HG03095 (cell line): ENCODE results near the gene ADAMTSL2.
"Not testable (repeated sequence)": the region's sequence is repeated elsewhere in the genome, so short reads cannot be mapped to it uniquely, and the experiment has no call there.

ENCODE experiments used
- ATAC-seq: cut with Tn5 transposase; IDR thresholded peaks from one replicate; pipeline ENCODE4 v1.9.1; 2021; ENCODE audit warnings: moderate library complexity; ENCODE audit not compliant: unreplicated experiment

ADAMTSL2 gene

DNA sequence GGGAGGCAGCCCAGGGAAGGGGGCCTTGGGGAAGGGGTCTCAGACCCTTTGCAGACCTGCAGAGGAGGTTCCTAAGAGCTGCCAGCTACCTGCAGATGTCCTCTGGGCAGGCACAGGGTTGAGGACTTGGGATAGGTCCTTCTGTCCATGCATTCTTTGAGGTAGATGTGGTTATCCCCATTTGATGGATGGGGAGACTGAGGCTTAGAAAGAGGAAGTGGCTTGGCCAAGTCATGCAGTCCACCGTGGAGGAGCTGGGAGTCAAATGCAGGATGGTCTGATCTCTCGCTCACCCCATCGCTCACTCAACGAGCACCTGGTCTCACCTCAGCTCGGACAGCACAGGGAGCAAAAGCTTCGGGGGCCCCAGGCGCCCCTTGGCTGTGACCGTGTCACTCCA, 20.2 kb downstream of the ADAMTSL2 start:
- ATAC-seq, result no peak

DNA sequence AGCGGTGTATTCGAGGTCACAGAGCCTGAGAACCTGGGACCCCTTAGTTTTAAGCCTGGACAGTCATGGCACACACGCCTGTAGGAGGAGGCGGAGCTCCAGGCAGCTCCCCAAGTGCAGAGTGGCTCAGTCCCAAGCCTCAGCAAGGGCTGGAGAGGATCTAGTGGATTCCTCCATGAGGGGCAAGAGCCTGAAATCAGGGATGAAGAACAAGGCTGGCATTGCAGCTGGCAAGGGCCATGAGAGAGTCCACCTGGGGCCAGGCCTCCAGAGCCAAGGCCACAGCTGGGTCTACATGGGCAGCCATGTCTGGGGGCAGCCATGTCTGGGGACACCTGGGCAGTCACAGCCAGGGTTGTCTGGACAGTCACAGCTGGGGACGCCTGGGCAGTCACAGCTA, 21.9 kb downstream of the ADAMTSL2 start:
- ATAC-seq, result no peak

DNA sequence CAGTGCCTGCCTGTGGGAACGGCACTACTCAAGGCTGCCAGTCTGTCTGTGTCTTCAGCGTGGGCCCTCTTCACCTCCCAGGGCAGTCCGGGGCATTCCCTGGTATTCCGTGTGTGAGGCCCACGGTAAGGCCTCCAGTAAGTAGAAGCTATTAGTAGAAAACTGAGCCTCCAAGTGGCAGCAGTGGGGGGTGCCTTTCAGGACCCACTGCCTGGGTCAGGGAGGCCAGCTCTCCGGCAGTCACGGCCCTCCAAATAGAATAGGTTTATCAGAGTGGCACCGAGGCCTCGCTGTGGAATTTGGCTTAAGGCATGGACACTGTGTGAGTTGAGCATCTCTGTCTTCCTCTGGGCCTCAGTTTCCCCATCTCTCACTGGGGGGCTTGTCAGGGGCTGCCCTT, 23.1 kb downstream of the ADAMTSL2 start:
- no peak for ATAC-seq

DNA sequence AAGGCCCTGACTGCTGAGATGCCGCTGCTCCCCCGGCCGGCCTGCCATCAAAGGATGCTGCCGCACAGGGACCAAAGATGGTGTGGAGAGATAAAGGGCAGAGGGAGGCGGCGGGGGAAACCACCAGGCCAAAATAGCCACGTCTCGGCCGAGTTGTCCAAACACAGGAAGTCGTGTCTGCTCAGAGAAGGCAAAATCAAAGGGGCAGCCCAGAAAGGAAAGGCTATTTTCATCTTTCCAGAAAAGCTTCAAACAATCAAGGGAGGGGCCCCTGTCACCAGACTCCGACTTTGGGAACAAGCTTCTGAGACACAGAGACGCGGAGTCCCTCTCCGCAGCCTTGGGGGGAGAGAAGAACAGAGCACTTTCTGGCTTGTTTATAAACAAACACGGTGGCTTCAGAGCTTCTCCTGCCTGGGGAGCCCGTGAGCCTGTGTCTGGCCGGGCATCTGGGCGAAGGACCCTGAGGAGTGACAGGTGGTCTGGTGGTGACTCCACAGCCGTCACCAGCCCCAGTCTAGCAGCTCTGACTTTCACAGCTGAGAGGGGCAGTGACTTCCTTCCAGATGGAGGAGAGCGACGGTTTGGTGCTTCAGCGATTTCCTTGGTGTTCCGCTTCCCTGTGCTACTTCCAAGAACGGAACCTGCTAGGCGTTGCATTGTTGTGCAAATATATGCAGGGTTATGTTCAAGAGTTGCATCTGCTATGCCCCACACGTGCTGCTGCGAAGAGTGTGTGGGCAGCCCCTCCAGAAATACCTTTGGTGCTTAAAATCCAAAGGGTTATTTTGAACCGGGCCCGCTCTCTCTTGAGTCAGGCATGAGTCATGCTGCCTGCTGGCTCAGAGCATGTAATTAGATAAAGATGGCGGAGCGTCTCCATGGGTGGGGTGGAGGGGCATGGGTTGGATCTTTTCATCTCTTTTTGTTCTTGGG, 24.0 kb downstream of the ADAMTSL2 start:
- no peak for ATAC-seq

DNA sequence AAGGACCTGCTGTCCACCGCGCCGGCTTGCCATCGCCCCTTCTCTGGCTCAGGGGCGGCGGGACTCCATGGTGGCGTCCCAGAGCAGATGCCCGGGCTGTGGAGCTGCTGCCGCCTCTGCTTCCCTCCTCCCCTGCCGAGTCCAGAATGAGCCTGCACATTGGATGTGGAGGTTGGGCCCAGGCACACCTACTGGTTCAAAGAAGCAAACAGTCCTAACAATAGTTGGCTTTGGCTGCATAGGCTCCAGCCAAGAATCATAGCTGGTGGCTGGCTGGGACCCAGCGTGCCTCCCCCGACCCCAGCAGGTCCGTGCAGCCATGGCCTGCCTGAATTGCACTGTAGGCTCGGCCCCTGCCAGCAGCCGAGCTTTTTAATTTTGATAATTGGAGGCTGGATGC, 25.8 kb downstream of the ADAMTSL2 start:
- ATAC-seq, result no peak

- no peak for ATAC-seq
These were observed 26.4 kb downstream of the ADAMTSL2 start for GRCh38 chr9:133560944-133561343.

- ATAC-seq, result no peak
These were observed 27.6 kb downstream of the ADAMTSL2 start for GRCh38 chr9:133561976-133562554.

DNA sequence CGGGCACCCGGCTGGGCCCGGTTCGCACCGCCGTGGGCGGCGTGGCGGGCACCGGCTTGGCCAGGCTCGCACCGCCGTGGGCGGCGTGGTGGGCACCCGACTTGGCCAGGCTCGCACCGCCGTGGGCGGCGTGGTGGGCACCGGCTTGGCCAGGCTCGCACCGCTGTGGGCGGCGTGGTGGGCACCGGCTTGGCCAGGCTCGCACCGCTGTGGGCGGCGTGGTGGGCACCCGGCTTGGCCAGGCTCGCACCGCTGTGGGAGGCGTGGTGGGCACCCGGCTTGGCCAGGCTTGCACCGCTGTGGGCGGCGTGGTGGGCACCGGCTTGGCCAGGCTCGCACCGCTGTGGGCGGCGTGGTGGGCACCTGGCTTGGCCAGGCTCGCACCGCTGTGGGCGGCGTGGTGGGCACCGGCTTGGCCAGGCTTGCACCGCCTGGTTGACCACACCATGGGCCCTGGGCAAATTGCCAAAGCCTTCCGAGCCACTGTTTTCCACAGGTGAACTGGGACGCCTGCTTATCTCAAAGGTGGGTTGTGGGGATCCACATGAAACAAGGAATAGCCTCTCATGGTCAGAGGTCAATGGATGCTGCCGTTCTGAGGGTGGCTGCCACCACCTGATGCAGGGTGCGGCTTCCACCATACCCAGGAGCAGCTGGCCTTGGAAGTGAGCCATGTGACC, 28.2 kb downstream of the ADAMTSL2 start:
- no peak for ATAC-seq

- ATAC-seq, result no peak
These were observed 28.8 kb downstream of the ADAMTSL2 start for GRCh38 chr9:133563291-133563796.

DNA sequence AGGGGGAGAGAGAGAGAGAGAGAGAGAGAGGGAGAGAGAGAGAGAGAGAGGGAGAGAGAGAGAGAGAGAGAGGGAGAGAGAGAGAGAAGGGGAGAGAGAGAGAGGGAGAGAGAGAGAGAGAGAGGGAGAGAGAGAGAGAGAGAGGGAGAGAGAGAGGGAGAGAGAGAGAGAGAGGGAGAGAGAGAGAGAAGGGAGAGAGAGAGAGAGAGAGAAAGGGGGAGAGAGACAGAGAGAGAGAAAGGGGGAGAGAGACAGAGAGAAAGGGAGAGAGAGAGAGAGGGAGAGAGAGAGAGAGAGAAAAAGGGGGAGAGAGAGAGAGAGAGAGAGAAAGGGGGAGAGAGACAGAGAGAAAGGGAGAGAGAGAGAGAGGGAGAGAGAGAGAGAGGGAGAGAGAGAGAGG, 29.3 kb downstream of the ADAMTSL2 start:
- ATAC-seq, result not testable (repeated sequence)

- ATAC-seq, result no peak
These were observed 30.1 kb downstream of the ADAMTSL2 start for GRCh38 chr9:133564451-133565116.

DNA sequence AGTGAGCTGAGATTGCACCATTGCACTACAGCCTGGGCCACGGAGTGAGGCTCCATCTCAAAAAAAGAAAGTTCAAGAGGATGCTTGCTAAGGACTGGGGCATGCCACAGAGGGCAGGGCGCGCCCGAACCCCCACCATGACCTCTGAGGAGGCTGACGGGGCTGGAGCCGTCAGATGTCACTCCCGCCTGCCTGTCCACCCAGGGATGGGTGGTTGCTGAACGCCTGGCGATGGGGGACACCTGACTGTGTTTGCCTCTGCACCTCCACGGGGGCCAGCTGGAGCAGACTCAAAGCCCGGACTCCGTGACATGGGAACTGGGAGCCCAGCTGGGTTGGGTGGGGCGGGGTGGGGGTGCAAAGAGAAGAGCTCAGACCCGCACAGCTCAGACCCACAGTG, 31.9 kb downstream of the ADAMTSL2 start:
- no peak for ATAC-seq

- ATAC-seq, result no peak
These were observed 32.3 kb downstream of the ADAMTSL2 start for GRCh38 chr9:133566817-133567216.

GRCh38 chr9:133568186-133568585, 33.7 kb downstream of the ADAMTSL2 start:
- ATAC-seq, result no peak

DNA sequence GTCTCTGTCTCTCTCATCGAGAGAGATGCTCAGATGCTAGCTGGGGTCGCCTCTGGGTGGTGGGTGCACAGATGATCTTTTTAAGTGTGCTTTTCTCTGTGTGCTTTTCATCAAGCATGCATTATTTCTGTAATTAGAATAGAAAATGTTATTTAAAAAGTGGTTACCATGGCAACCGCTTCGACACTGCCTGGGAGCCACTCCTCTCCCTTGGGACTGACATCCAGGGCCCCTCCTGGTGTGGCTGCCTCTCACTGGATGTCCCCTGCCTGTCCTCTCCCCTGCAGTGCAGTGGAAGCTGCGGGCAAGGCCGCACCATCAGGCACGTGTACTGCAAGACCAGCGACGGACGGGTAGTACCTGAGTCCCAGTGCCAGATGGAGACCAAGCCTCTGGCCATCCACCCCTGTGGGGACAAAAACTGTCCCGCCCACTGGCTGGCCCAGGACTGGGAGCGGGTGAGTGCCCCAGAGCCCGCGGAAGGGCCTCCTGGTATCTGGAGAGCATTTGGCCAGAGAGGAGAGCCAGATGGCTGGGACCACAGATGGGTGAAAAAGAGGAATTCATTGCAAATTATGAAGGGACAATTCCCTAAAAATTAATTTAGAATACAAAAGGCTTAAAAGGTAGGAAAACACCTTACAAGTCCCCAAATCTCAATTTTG, 34.7 kb downstream of the ADAMTSL2 start:
- ATAC-seq, result no peak

- ATAC-seq, result no peak
These were observed 35.6 kb downstream of the ADAMTSL2 start for GRCh38 chr9:133569891-133570690.

DNA sequence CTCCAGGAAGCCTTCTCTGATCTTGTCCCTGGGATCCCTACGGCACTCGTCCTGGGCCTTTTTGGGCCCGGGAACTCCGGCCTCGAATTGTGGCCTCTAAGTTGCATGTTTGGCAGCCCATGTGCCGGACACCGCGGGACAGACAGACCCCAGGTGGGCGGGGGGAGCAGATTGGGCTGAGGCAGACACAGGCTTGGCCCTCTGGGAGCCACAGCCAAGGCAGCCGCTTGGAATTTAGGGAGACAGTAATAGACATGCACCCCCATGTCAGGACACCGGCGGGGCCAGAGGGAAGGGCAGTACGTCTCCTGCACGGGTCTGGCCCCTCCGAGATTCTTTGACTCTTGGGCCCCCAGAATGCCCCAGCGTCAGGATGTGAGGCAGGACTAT, 36.2 kb downstream of the ADAMTSL2 start:
- no peak for ATAC-seq

GRCh38 chr9:133571391-133571890, 36.9 kb downstream of the ADAMTSL2 start:
- no peak for ATAC-seq

DNA sequence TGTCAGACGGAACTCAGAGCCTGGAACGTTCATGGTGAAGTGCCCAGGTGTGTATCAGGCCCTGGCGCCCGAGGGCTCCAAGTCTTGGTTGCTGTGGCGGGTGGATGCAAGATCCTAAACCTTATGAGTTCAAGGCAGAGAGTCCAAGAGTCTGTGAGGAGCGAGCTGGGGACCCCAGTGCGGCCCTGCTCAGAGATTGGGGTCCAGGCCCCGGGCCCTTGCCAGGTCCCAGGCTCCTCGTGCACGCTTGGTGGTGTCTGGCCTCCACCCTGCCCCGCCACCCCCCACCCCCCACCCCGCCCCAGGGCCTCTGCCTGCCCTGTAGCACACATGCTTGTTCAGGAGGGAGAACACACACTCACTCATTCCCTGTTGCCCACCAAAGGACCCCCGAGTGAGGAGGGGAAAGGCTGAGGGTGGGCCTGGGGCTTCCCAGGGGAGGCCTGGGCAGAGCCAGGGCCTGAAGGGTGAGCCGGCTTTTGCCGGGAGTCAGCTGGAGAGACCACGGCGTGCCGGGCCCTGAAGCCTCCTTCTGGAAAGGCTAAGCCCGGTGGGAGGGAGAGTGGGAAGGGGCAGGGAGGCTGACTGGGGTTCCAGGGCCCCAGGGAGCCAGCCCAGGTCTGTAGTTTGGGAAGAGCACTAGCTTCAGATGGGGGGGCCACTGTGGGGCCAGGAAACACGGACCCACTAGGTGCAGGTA, 37.5 kb downstream of the ADAMTSL2 start:
- no peak for ATAC-seq
